T-helper 22 cell (primary cell): ENCODE data around the gene GPR176.

Experiments
- DNase-seq: peaks from one replicate; pipeline ENCODE4 v3.0.0-alpha.2; 2020; ENCODE audit warnings: low read depth

Gene GPR176

DNA sequence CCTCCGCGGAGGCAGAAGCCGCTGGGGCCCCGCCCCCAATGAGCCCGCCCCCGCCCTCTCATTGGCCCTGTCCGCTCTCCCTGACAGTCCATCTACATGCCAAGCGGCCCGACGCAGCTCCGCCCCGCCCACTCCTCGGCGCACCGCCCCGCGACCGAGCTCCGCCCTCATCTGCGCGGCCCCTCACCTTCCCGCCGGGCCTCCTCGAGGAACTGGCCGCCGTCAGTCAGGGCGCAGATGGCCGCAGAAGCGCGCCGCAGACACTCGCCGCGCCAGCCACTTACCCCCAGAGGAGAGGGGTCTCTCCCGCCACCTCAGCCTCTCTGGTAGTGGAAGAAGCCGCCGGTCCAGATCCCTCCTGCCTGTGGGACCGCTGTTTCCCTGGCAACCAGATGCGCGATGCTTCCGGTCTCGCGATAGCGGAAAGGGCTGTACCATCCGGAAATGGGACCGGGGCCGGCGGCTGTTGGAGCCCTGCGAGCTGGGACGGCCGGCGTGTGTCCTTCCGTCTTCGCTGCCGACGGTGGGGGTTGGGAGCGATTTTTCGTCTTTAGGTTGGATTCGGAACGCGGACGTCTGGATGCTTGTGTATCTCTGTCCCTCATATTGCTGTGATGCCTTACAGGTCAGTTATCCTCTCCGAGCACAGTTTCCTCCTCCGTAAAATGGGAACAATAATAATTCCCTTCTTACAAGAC lies 137.5 kb downstream of the GPR176 start, which contains the start of gene FSIP1:
Gene FSIP1 (minus strand): TSS at position 401 of the 698 bp plus-strand sequence. CDS start 6,317 bp downstream, outside the sequence.
- peak; percentile 85 for DNase-seq

DNA sequence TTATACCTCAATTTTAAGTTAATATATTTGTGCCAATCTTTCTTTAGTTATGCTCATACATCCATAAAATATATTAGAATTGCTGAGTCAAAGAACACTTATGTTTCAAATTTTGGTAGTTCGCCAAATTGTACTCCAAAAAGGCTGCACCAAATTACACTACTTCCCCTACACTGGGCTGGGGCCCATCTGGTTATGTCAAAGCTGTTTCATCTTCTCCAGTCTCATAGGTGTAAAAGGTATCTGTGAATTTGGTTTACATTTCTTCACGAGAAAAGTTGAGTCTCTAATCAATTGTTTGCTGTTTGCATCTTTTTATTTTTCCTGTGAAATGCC lies 138.1 kb downstream of the GPR176 start:
- DNase-seq, result no peak

DNA sequence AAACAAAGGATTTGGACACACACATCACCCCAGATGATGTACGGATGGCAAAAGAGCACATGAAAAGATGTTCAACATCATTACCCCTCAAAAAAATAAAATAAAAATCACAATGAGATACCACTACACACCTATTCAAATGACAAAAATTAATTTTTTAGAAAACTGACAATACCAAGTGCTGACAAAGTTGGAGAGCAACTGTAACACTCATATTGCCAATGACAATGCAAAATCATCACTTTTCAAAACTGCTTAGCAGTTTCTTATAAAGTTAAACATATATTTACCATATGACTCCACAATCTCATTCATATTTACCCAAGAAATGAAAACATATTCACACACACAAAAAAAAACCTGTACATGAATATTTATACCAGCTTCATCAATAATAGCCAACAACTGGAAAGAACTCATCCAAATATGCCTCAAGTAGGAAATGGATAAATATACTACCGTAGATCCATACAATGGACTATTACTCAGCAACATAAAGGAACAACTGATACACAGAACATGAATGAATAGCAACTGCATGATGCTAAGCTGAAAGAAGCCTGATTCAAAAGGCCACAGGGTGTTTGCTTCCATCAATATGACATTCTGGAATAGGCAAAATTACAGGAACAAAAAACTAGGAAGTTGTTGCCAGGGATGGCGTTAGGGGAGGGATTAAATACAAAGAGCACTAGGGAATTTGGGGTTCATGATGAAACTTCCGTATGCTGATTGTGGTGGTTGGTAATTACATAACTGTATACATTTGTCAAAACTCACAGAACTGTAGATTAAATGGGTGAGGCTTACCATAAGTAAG lies 138.7 kb downstream of the GPR176 start:
- no peak for DNase-seq

DNA sequence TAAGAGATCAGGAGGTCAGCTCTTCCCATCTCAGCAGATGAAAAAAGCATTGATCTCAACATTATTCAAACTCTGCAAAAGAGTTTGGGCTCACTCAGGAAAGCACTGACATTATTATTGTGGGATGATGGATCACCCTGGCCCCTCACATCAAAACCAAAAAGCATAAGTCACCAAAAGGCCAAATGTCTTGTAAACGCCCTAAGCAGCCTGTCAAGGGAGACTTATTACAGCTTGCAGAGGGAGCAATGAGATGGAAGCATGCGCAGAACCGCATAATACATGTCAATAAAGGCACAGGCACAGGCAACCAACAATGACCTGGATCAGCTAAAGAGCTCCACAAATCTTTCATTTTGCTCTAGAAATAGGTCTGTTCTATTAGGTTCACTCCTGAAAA lies 142.0 kb downstream of the GPR176 start:
- no peak for DNase-seq

DNA sequence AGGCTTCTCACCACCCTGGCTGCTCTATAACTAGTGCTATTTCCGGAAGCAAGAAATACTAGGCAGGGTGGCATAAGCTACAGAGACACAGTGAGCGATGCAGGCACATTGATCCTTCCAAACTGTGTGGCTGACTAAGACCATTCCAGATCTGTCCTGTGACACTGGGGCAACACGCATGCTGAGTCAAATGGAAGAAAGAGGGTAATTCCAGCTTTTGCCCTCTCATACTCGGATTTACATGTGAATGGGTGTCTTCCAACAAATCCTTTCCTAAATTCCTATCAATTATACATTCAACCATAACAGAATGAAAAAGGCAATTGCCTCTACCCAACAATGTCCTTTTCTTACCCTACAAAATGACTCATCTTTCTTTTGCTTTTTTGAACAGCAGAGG lies 142.6 kb downstream of the GPR176 start:
- DNase-seq, result no peak

DNA sequence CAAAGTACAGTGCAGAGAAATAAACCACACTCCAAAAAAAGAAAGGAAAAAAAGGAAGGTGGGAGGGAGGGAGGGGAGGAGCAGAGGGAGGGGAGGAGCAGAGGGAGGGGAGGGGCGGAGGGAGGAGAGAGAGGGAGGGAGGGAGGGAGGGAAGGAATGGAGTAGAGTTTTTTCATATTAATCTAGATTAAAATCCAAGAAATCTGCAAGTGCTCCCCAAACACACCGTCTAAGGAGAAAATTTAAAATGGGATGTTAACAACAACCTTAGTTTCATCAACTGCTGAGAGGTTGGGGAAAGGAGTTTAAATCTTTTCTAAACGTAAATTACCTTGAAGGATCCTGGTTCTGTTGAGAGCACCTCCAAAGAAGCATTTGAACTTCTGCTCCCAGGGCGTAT lies 144.0 kb downstream of the GPR176 start:
- DNase-seq, result no peak

DNA sequence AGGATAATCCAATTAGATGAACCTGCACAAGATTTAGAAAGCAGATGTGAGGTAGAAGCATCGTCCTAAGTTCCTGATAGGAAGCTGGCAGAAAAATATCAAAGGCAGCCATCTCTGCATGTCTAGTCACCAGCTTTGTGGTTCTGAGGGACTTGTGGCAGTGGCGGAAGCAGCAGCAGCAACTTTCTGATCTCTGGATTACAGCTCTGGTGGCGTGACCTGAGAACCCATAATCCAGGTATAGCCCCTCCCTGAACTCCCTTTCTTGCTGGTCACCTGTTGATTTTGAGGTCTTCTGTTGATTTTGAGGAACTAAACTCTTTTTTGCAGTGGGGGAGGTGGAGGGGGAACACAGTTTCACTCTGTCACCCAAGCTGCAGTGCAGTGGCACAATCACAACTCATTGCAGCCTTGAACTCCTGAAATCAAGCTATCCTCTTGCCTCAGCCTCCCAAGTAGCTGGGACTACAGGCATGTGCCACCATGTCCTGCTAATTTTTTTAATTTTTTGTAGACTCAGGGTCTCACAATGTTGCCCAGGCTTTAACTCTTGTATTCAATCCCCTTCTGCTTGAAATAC lies 145.3 kb downstream of the GPR176 start:
- peak; percentile 29 for DNase-seq

DNA sequence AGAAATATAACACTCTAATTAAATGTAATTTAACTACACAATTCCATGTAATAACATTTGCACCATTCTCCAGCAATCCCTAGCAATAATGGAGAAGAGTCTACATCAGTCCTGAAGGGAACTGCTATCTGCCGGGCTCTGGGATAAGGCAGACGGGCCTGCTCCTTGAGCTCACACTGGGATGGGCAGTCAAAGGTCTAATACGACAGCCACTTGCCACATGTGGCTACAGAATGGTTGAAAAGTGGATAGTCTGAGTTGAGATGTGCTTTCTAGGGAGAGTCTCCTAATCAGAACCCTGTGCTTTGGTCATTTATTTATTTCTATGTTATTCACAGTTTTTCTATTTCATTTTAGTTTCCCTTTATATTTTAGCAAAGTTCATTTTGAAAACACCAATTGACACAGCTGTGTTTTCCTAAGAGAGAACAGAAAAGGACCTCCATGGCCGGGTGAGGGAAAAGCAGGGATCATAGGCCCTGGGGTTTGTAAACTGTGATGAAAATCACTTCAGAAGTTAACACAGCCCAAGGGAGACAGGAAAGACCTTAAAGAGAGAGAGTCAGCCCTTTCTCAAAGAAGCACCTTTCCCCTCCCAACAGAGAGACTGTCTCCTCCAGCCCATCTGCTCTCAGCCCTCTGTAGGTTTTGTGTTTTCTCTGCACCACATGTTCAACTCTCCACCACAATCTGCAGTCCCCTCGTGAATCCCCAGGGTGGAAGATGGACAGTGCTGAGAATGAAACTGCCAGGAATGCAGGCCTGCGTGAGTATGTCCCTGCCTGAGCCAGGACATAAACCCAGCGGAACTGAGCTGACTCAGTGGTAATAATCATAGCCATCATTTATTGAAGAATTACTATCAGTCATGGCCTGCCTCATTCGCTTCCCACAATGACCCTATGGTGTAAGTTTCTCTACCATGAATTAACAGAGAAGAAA lies 149.0 kb downstream of the GPR176 start:
- DNase-seq, result no peak

DNA sequence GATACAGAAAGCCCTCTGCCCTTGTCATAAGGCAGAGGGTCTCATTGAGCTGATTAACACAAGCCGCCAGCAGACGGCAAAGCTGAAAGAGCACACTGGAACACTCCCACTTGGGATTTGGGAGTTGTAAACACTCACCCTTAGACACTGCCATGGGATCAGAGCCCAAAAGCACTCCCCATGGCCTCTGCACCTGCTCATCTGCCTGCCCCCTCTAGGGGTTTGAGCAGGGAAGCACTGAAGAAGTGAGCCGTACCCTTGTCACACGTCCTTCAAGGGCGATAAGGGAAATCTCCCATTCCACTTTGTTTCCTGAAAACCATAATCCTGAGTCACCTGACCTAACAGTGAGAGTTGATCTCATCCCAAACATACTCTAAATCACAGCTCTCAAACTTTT lies 152.1 kb downstream of the GPR176 start:
- no peak for DNase-seq

DNA sequence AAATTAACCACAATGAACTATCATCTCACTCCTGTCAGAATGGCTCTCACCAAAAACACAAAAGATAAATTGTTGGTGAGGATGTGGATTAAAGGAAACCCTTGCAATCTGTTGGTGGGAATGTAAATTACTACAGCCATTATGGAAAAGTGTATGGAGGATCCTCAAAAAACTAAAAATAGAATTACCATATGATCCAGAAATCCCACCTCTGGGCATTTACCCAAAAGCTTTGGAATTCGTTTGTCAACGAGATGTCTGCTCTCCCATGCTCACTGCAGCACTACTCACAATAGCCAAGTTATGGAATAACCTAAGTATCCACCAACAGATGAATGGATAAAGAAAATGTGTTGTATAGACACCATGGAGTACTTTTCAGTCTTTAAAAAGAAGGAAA lies 159.1 kb downstream of the GPR176 start:
- no peak for DNase-seq

DNA sequence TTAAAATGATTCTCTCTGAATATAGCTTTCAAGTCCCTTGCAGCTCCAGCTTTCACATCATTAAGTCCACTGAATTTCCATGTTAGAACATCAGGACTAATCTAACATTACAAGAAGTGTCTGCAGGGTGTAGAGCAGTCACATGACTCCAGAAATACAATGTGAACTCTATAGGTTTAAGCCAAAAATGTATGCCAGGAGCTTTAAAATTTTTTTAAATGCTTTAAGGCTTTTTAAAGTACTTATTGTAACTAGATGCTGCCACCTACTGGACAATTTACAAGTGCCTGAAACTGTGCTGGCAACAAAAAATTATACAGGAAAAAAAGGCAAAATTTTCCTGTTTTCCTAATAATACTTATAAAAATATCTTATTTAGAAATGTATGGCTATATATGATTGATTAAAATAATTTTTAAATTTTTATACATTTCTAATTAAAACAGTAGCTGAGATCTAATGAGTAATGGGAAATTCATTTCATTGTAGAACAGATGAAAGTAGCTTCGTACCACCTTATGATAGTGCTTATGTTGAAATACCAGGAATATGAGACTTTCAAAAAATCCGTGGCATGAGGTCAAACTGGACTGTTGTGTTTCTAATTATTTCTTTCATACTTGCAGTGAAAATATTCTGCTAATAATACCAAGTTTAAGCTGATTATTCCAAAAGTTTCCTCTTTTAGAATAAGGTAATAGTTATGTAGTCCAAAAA lies 163.1 kb downstream of the GPR176 start:
- DNase-seq, result no peak

DNA sequence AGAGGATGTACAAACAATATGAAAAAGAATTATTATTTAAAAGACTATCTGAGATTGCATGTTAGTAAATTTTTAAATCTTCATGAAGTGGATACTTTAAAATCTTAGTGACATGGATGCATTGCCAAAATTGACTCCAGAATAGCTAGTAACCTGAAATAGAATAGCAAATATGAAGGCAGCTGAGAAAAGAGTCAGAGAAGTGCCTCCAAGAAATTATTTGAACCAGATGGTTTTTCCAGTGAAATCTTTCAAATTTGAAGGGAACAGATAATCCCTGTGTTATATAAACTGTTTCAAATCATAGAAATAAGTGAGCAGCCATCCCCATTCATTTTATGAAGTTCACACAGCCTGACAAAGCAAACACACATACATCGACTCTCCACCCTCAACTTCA lies 167.1 kb downstream of the GPR176 start:
- no peak for DNase-seq

DNA sequence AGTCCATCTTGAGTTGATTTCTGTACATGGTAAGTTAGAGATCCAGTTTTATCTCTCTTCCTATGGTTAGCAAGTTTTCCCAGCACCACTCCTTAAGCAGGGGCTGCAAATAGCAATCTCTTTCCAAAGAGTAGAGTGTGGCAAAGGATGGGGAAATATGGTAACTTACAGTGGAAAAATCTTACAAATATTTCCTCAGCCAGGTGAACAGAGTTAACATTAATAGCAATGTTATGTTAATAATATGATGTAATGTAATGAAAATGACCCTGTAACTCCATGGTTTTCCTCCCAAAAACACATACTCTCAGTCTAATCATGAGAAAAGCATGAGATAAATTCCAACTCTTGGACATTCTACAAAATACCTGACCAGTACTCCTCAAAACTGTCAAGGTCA lies 167.8 kb downstream of the GPR176 start:
- DNase-seq, result no peak
